NCI-H2227 treated with DMSO at 0.1 percent for 48 hours (cell line): Measurements from ENCODE around the gene SLC39A10.

Experiments
- DNase-seq: peaks from one replicate; lab custom pipeline; 2025; lab: John Stamatoyannopoulos, UW

SLC39A10 gene

DNA sequence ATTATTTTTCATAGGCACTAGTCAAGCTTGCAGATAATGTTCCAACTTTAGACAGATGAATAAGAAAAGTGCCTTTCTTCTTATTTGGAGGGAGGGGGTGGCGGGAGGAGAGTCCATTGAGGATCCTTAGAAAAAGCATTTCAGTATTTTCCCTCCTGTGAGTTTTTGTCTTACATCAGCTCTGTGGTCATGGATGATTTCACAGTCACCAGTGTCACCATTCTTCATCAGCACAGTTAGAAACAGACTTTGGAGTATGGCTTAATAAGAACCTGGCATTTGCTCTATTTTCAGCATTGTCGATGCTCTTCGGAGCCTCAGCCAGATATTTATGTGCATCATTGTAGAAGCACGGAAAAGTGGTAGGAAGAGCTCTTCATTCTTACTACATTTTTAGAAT, 70.1 kb downstream of the SLC39A10 start:
- no peak for DNase-seq

DNA sequence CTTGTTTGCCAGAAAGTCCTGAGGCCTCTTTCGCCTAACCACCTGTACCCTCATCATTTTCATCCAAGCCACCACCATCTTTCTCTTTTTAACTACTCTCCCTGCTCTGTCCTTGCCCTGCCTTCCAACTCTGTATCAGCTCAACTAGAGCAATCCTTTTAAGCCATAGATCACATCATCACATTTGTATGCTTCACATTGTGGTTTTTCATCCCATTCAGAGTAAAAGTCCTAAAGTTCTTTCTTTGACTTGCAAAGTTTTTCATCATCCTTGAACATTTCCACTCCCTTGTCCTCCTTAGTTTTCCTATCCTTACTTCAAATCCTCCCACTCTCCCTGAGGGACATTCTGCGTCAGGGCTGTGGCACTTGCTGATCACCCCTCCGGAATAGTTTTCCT, 73.9 kb downstream of the SLC39A10 start:
- DNase-seq = no peak

DNA sequence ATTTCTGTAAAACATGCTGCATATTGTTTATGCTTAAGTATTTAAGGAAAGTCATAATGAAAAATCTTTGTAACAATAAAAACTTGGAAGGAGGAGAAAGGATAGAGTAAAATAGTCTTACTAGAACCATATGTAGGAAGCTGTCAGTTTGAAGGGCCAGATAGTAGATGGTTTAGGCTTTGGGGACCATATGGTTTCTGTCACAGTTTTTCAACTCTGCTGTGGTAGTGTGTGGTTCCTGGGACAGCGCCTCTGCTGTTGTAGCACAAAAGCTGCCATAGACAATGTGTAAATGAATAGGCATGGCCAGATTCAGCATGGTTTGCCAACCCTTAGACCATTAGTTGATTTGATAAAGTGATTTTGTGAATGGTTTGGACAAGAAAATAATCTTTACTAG, 75.5 kb downstream of the SLC39A10 start:
- no peak for DNase-seq

DNA sequence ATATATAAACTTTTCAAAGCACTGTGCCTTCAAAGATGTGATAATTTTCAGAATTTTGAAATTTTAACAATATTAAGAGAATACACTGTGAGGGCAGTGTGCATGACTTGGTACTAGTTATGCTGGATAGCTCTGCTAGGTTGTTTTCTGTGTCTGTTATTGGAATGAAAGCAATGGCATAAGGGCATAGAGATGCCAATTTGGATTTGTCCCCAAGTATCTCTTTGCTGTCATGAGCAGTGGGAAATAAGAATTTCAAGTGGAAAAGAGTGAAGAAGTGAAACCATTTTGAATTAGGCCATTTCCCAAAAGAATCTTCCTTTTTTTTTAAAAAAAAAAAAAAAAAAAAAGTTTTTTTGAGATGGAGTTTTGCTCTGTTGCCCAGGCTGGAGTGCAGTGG, 76.8 kb downstream of the SLC39A10 start:
- no peak for DNase-seq

DNA sequence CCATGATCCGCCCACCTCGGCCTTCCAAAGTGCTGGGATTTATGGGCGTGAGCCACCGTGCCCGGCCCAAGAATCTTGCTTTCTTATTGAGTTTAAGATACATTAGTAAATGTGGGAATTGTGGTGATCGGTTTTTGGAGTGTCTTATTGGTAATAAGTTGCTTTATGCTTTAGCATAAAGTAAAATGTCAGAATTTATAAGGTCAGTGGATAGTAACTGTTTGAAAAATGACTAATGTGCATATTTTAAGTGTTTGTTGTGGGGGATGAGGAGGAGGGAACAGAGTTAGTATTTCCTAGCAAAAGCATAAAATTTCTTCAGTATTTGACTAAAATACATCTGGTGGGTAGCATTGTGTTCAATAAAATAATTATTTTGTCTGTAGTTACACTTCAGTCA, 77.4 kb downstream of the SLC39A10 start:
- DNase-seq = no peak

DNA sequence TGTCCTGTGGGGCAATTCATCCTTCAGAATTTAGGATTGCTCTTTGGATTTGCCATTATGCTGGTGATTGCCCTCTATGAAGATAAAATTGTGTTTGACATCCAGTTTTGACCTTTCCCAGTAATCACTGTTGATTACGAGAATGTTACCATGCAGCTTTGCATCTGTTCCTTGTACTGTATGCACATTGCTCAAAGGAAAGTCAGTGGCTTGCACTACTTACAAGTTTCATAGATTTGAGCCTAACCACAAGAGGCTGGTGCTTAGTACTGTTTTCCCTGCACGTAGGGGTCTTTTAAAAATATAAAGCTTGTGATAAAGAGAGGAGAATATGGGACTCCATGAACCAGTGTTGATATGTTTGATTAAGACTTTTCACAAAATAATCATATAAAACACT, 77.9 kb downstream of the SLC39A10 start:
- no peak for DNase-seq

DNA sequence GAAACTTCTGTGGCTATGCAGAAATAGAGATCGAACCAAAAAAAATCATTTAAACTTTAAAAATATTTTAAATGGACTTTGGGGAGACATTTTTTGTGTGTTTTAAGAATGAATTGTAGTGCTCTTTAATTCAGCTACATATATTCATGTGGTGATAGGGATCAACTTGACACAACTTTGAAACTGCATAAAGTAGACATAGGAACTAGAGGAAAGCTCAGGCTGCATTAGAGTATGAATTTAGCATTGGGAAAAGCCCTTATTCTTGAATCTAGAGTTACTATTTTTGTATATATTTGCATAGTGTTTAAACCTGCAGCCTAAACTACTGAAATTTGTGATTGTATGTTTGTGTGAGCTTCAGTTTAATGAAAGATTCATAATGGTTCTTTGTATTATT, 78.3 kb downstream of the SLC39A10 start:
- no peak for DNase-seq

DNA sequence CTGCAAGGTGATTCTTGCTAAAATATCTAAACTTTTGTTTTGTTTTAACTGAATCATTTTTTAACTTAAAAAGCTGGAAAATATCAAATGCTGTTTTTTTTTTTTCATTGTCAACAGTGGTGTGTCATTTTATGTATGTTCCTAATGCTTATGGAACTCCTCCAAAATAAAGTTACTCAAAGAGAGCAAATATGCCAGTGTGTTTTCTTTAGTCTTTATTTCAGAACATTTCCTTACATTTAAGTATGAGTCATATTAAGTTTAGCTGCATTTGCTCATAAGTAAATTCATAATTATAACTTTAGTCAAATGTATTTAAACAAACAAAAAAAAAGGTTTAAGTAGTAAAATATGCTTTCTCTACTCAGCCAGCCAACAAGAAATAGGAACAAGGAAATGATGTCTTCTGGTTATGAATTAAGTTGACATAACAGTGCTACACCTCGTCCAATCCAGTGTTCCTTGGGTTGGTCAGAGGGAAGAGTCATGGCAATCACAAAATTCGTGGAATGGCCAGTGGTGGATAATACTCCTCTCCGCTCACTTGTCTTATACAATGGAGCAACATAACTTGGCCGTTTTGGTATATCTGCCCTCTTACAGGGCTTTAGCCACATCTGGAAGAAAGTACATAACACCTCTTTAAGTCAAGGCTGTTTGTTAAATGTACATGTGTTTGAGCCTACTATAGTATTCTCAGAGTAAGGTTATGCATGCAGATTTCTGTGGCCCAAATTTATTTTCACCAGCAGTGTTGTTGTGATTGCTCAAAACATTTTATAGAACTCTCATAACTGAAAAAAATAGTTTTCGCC, 80.7 kb downstream of the SLC39A10 start:
- DNase-seq = no peak

DNA sequence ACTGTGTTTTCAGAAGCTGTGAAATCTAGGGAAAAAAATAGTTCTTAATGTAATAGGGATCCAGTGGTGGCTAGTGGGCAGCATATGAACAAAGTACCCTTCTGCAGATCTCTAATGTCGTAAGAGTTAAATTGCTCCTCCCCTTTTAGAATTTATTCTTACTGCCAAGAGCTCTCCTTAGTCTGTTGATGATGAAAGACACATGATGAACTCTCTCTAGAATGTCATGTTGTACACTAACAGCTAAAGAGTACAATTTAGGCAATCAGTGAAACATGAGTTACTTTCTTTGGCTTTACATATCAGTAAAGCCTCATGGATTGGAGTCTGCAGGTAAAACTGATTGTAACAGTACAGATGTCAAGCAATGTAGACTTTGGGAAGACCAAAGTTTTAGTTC, 84.2 kb downstream of the SLC39A10 start:
- DNase-seq = no peak

DNA sequence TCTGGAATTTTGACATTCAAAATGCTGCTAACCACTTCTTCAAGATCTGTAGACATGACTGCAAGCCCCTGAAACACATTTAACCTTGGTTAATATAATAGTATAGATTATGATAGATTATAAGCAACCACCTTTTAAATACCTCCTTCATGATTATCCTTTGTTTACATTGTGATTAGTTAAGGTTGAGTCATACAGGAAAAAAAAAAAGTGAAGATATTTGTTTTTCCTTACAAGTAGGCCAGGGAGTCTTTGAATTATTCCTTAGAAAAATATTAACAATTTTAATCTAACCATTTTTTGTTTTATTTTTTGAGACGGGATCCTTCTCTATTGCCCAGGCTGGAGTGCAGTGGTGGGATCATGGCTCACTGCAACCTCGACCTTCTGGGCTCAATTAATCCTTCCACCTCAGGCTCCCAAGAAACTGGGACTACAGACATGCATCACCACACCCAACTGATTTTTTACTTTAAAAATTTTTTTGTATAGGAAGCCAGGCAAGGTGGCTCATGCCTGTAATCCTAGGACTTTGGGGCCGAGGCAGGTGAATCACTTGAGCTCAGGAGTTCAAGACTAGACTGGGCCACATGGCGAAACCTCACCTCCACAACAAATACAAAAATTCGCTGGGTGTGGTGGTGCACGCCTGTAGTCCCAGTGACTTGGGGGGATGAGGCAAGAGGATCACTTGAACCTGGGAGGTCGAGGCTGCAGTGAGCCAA, 99.4 kb downstream of the SLC39A10 start:
- no peak for DNase-seq

DNA sequence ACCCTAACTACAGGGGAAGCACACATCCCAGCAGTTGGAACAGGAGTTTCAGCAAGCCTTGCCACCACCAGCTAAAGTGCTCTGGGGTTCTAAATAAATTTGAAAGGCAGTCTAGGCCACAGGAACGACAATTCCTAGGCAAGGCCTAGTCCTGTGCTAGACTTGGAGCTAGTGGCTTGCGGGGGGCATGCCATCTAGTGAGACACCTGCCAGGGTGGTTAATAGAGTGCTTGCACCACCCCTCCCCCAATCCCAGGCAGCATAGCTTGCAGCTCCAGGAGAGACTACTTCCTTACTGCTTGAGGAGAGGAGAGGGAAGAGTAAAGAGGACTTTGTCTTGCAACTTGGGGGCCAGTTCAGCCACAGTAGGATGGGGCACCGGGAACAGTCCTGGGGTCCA, 101.8 kb downstream of the SLC39A10 start:
- DNase-seq = no peak

DNA sequence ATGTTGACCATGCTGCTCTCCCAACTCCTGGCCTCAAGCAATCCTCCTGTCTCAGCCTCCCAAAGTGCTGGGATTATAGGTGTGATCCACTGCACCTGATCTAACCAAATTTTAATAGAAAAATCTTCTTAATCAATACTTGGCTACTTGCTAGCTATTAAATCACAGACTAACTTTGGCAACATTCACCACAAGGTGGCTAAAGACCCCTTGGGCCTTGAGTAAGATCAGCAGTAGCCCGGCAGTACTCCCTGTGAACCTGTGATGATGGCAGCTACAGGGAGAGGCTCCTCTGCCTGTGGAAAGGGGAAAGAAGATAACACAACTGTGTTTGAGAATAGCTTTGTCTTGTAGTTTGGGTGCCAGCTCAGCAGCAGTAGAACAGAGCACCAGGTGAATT, 102.9 kb downstream of the SLC39A10 start:
- no peak for DNase-seq

DNA sequence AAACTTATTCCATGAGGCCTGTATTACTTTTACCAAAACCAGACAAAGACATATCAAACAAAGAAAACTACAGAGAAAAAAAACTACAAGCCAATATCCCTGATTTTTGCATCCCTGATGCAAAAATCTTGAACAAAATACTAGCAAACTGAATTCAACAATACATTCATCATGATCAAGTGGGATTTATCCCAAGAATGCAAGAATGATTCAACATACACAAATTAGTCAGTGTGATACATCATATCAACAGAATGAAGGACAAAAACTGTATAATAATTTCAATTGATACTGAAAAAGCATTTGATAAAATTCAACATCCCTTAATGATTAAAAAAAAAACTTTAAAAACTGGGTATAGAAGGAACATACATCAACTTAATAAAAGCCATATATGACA, 106.8 kb downstream of the SLC39A10 start:
- DNase-seq = no peak

DNA sequence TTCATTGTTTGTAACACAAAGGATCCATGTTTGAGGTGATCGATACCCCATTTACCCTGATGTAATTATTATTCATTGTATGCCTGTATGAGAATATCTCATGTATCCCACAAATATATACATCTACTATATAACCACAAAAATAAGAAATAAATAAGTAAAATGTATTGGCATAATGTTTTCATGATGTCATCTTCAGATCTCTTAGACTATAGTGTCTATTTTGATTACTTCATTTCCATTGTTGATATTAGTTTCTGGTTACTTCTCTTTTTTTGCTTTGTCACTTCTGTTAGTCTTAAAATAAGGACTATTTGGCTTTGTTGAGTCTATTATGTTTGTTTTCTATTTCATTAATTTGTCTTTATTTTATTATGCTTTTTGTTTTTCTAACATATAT, 109.7 kb downstream of the SLC39A10 start:
- no peak for DNase-seq

DNA sequence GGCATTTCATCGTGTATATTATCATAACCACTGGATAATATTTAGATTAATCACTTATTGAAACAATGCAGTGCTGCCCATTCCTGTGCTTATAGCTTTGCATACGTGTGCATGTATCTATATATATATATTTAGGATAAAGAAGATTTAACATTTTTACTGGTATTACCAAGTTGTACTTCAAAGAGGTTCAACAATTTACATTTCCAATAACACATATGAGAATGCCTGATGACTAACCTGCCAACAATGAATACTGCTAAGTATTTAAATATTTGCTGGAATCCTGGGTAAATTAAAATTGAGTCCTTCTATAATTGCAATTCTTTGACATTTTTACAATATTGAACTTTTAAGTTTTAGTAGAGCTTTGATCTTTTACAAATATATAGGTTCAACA, 111.4 kb downstream of the SLC39A10 start:
- DNase-seq = no peak

DNA sequence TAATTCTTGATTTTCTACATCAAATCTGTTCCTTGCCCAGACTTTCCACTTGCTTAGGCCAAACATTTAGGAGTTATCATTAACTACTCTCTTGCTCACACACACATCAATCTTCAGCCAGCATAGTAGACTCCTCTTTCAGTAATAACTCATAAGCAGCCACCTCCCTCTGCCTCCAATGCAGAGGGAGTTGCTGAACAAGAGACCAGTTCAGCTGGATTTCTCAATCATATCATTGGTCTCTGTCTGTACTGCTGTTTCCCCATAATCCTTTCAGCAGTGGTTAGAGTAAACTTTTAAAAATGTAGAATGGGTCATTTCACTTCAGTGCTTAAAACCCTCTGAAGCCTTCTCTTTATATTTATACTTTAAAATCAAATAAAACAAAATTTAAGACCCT, 112.9 kb downstream of the SLC39A10 start:
- no peak for DNase-seq

DNA sequence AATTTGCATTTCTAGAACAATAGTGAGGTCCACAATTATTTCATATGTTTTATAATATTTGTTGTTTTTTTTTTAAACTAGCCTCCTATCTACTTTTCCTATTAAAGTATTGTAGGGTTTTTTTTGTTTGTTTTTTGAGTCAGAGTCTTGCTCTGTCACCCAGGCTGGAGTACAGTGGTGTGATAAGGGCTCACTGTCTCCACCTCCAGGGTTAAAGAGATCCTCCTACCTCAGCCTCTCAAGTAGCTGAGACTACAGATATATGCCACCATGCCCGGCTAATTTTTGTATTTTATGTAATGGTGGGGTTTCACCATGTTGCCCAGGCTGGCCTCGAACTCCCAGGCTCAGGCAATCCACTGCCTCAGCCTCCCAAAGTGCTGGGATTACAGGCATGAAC, 122.5 kb downstream of the SLC39A10 start:
- DNase-seq = no peak

DNA sequence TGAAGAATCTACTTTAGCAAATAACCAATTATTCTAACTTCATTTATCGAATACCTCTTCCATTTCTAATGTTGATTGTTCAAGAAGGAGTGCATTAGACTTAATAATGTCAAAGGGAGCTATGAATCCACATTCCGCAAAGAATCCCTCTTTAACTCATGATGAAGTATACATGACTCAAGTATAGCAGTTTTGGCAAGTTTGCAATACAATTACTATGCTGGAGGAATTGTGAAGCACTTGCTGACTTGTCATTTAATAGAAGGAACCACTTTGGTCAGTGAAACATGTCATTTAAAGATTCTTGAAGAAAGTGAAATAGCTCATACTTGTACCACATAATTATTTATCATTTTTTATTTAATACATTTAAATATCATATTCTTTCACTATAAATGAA, 125.1 kb downstream of the SLC39A10 start:
- no peak for DNase-seq
